Measurements from ENCODE around the gene VEZT. TPM values are rescaled to one million over a fixed set of nuclear protein-coding genes. Genes with fewer than 3 reads are reported as not detected.

The VEZT gene
- total and polyA plus RNA-seq, 9 donors: 31.2 to 67.7 (median 52.8) TPM

DNA sequence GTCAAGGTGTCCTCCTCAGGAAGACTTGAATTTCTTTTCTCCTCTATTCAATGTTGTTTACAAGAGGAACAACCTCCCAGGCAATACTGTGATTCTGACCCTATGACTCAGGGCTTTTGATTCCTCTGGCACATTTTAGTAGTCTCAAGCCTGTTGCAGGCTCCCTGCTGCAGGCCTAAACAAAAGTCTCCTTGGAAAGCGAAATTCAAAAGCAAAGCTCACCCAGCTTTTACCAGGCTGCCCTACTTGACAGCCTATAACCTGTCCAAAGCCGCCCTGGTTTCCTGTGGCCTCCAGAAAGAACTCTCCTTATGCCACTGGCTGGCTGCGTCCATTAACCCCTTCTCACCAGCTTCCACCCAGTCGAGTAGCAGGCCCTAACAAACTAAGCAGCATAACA, 11.9 kb upstream of the VEZT start:
- H3K27me3 ChIP-seq: no peaks in the 10 kb centered on the region
- 10 to 18% (median 12%) methylated on average over 4 of the region's 4 CpGs for WGBS, 3 donors
- TF ChIP-seq, protein P1, sequence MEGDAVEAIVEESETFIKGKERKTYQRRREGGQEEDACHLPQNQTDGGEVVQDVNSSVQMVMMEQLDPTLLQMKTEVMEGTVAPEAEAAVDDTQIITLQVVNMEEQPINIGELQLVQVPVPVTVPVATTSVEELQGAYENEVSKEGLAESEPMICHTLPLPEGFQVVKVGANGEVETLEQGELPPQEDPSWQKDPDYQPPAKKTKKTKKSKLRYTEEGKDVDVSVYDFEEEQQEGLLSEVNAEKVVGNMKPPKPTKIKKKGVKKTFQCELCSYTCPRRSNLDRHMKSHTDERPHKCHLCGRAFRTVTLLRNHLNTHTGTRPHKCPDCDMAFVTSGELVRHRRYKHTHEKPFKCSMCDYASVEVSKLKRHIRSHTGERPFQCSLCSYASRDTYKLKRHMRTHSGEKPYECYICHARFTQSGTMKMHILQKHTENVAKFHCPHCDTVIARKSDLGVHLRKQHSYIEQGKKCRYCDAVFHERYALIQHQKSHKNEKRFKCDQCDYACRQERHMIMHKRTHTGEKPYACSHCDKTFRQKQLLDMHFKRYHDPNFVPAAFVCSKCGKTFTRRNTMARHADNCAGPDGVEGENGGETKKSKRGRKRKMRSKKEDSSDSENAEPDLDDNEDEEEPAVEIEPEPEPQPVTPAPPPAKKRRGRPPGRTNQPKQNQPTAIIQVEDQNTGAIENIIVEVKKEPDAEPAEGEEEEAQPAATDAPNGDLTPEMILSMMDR (IDR thresholded peaks at IDR 0.05): no peak
- no peak for TF ChIP-seq POLR2A (IDR thresholded peaks at IDR 0.05)
- TF ChIP-seq EP300 (IDR thresholded peaks at IDR 0.05): no peak
- H3K9me3 ChIP-seq: no peaks in the 10 kb centered on the region
- H3K4me3 ChIP-seq: no peak overlapping the region
- H3K4me1 ChIP-seq (ENCODE audit: insufficient read depth): peaks cover 17% of the 10 kb centered on the region
- DNase-seq: peak; percentile 28 to 48 (median 42)
- no peaks in the 10 kb centered on the region for H3K36me3 ChIP-seq
- intact Hi-C loops (cut with DNase I): loop anchor here in 1 of 4 donors (5.0 kb wide), 1 partner anchor 43 kb away; no protein-coding TSS in a partner anchor
- peak overlapping the region in 1 of 2 donors; percentile 75 for H3K27ac ChIP-seq

DNA sequence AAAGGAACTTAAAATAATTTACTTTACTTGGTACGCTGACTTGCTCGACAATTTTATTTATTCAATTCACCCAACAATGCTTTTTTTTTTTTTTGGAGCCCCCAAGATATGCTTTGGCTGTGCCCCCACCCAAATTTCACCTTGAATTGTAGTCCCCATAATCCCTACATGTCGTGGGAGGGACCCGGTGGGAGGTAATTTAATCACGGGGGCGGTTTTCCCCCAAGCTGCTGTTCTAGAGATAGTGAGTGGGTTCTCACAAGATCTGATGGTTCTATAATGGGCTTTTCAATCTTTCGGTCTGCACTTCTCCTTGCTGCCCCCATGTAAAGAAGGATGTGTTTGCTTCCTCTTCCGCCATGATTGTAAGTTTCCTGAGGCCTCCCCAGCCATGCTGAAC, 10.7 kb upstream of the VEZT start:
- Histone ChIP-seq H3K4me3 (no peak overlapping the region), H3K27ac (no peak overlapping the region), H3K27me3 (no peaks in the 10 kb centered on the region), H3K4me1 (ENCODE audit: insufficient read depth) (peaks cover 13% of the 10 kb centered on the region), H3K9me3 (no peaks in the 10 kb centered on the region), H3K36me3 (no peaks in the 10 kb centered on the region)
- no peak for DNase-seq
- TF ChIP-seq EP300 (IDR thresholded peaks at IDR 0.05): no peak
- TF ChIP-seq, protein P1 (IDR thresholded peaks at IDR 0.05): no peak
- intact Hi-C loops (cut with DNase I): loop anchor here in 1 of 4 donors (5.0 kb wide), 1 partner anchor 45 kb away; no protein-coding TSS in a partner anchor
- 94 to 95% (median 95%) methylated on average over 8 of the region's 8 CpGs for WGBS, 3 donors

DNA sequence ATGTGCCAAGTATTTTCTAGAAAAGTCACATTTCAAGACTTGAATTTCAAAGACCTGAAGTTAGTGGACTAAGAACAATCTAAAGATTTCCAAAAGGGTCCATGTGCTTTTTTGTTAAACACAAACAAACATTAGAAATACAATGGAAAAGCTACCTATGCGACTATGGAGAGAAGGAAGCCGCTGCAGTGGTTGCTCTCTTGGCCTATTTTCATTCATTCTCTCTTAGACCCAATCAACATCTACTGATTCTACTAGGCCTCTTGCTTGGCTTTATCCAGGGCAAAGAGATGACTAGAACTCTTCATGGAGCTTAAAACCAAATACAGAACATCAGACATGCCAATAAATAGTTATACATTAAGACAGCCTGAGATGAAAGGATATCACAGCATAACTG, 10.2 kb upstream of the VEZT start:
- Histone ChIP-seq H3K9me3 (no peaks in the 10 kb centered on the region), H3K4me3 (no peak overlapping the region), H3K27ac (no peak overlapping the region), H3K4me1 (ENCODE audit: insufficient read depth) (peaks cover 10% of the 10 kb centered on the region), H3K27me3 (no peaks in the 10 kb centered on the region), H3K36me3 (no peaks in the 10 kb centered on the region)
- intact Hi-C loops (cut with DNase I): loop anchor here in 1 of 4 donors (5.0 kb wide), 1 partner anchor 45 kb away; no protein-coding TSS in a partner anchor
- WGBS, 3 donors: 90 to 94% (median 90%) methylated on average over 2 of the region's 2 CpGs
- DNase-seq: no peak
- TF ChIP-seq EP300 (IDR thresholded peaks at IDR 0.05): no peak
- TF ChIP-seq POLR2A (IDR thresholded peaks at IDR 0.05): no peak
- TF ChIP-seq, protein P1 (IDR thresholded peaks at IDR 0.05): no peak

DNA sequence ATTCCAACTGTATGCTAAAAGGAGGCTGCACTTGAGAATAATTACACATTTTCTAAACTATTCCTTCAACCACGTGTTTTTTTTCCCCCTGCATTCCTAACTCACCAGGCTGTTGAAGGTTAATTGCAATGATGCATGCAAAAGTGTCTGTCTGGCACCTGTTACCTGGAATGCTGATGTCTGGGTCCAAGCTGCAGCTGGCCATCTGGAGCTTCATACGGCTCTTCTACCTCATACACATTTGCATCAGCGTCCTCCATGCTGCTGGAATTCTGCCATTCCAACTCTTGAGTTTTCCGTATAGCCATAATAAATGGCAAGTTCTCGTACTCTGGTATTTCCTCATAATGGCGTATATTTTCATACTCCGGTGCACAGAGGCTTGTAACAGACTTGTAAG, 8.9 kb upstream of the VEZT start:
- DNase-seq: no peak
- H3K27me3 ChIP-seq: no peaks in the 10 kb centered on the region
- intact Hi-C loops (cut with DNase I): loop anchor here in 1 of 4 donors (5.0 kb wide), 1 partner anchor 46 kb away; no protein-coding TSS in a partner anchor
- 85 to 94% (median 92%) methylated on average over 7 of the region's 7 CpGs for WGBS, 3 donors
- no peak overlapping the region for H3K27ac ChIP-seq
- H3K36me3 ChIP-seq: no peaks in the 10 kb centered on the region
- H3K4me3 ChIP-seq: no peak overlapping the region
- peaks cover 11% of the 10 kb centered on the region for H3K4me1 ChIP-seq (ENCODE audit: insufficient read depth)
- no peaks in the 10 kb centered on the region for H3K9me3 ChIP-seq
- TF ChIP-seq POLR2A (IDR thresholded peaks at IDR 0.05): no peak
- TF ChIP-seq, protein P1 (IDR thresholded peaks at IDR 0.05): no peak
- TF ChIP-seq EP300 (IDR thresholded peaks at IDR 0.05): no peak

Measured in ovary (tissue), 9 donors.